Esophagus squamous epithelium (tissue), 4 donors: ENCODE results near the gene NOP9.

Experiments
- POLR2A ChIP-seq, 4 donors: fragments of 450-650 bp; IDR thresholded peaks; one replicate each; pipeline ENCODE4 v1.6.1; 2017; ENCODE audit warnings: antibody characterized with exemption in 4 of 4, mild to moderate bottlenecking in 4 of 4, moderate library complexity in 3 of 4
- TF ChIP-seq, protein P1 (sequence below), 6 experiments: fragments of 450-650 bp in 4 of 6; fragments of 200-600 bp in 2 of 6; sonication (generic) in 2 of 6; IDR thresholded peaks; one replicate each; pipeline ENCODE4 v1.5.1; 2016 to 2019; ENCODE audit warnings: antibody characterized with exemption in 6 of 6, mild to moderate bottlenecking in 4 of 6, moderate library complexity in 4 of 6

DNA sequence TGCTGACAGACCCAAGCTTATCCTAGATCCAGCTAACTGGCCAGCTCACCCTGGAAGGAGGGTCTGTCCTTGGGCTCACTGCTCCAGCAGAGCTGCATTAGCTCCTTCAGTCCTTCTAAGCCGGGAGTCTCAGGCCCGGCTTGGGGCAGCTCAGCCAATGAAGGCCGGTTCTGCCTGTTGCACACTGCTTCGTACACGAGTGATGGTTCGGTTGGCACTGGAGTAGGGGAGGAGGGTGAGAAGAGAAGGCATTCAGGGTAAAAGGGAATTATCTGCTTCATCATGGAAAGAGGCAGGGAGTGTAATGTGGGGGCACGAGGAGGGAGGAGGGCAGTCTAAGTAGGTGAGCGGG lies 38.1 kb downstream of the NOP9 start:
- TF ChIP-seq POLR2A (IDR thresholded peaks at IDR 0.05) = no peak
- TF ChIP-seq, protein P1, sequence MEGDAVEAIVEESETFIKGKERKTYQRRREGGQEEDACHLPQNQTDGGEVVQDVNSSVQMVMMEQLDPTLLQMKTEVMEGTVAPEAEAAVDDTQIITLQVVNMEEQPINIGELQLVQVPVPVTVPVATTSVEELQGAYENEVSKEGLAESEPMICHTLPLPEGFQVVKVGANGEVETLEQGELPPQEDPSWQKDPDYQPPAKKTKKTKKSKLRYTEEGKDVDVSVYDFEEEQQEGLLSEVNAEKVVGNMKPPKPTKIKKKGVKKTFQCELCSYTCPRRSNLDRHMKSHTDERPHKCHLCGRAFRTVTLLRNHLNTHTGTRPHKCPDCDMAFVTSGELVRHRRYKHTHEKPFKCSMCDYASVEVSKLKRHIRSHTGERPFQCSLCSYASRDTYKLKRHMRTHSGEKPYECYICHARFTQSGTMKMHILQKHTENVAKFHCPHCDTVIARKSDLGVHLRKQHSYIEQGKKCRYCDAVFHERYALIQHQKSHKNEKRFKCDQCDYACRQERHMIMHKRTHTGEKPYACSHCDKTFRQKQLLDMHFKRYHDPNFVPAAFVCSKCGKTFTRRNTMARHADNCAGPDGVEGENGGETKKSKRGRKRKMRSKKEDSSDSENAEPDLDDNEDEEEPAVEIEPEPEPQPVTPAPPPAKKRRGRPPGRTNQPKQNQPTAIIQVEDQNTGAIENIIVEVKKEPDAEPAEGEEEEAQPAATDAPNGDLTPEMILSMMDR (IDR thresholded peaks at IDR 0.05) = no peak
